ENCODE measurements around the gene AMMECR1. TPM values are rescaled to one million over a fixed set of nuclear protein-coding genes. Genes with fewer than 3 reads are reported as not detected.

The AMMECR1 gene
- total and polyA plus RNA-seq, 2 of the 8 experiments (the other 6 are each of a cell fraction or from before 2014, with no cell fraction given) = 10.2 to 21.2 TPM

DNA sequence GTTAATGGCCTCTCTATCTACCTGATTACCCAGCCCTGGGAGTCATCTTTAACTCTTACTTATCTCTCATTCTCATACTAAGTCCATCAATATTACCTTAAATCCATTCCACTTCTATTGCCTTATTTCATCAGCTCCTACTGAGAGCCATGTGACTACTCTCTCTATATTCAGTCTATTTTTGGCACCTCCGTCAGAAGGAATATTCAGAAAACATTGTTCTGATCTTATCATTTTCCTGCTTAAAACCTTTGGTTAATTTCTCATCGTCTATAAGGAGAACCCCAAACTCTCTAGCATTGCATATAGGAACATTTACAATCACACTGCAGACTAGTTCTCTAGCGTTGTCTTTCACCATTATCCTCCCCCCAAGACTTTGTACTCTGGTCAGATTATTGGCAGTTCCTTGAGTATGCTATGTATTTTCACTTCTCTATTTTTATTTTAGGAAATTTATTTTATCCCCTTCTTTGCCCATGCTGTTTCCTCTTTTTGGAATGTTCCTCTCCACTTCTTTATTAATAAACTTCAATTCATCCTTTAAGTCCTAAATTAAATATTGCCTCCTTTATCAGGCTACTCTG, 13.7 kb upstream of the AMMECR1 start:
- H3K4me1 ChIP-seq (replicated peaks in 1 of 4; ENCODE audit: control insufficient read depth in 3 of 4, insufficient read depth in 4 of 4, low read length in 3 of 4) = no peaks in the 10 kb centered on the region
- no peak overlapping the region for H2BK120ac ChIP-seq (replicated peaks; ENCODE audit: low read depth, low read length)
- WGBS, 2 experiments (ENCODE audit: extremely low coverage in 1 of 2, insufficient coverage in 1 of 2, insufficient read length in 1 of 2, insufficient replicate concordance in 2 of 2, low coverage in 1 of 2, low lambda C conversion rate in 2 of 2, missing lambda C conversion rate in 1 of 2) = 87% methylated on average over 3 of the region's 3 CpGs; no CpG with 5 or more reads in 1 of the 2 experiments
- no peak overlapping the region for H4K8ac ChIP-seq (ENCODE audit: extremely low read depth, insufficient read depth, low read length)
- H3K4me3 ChIP-seq (ENCODE audit: extremely low read depth in 1 of 4, insufficient read depth in 2 of 4, low read depth in 3 of 4, low read length in 4 of 4) = no peak overlapping the region
- H3K23ac ChIP-seq (ENCODE audit: insufficient read length) = no peak overlapping the region
- no peak overlapping the region for H3K9ac ChIP-seq (replicated peaks in 1 of 4; ENCODE audit: extremely low read depth in 1 of 4, low read depth in 3 of 4, low read length in 3 of 4)
- no peaks in the 10 kb centered on the region for H3K79me2 ChIP-seq (ENCODE audit: control insufficient read depth in 1 of 2, insufficient read depth in 2 of 2, low read length in 2 of 2)
- H3K18ac ChIP-seq (ENCODE audit: extremely low read depth, low read length) = no peak overlapping the region
- no peaks in the 10 kb centered on the region for H3K9me3 ChIP-seq (ENCODE audit: insufficient read depth in 2 of 2, low read depth in 1 of 2, low read length in 1 of 2)
- H3K4ac ChIP-seq (replicated peaks; ENCODE audit: insufficient read length, low read depth, low read length) = no peak overlapping the region
- H3K27me3 ChIP-seq (replicated peaks in 1 of 4; ENCODE audit: control insufficient read depth in 3 of 4, extremely low read depth in 1 of 4, insufficient read depth in 3 of 4, low read length in 3 of 4) = no peaks in the 10 kb centered on the region
- no peak for FAIRE-seq
- no peak overlapping the region for H3K4me2 ChIP-seq (ENCODE audit: insufficient read depth in 1 of 2, low read depth in 2 of 2, low read length in 2 of 2)
- no peaks in the 10 kb centered on the region for H3K23me2 ChIP-seq (ENCODE audit: low read depth, low read length)
- no peaks in the 10 kb centered on the region for H3K36me3 ChIP-seq (ENCODE audit: control insufficient read depth in 2 of 4, insufficient read depth in 4 of 4, low read length in 3 of 4)
- no peak for DNase-seq (ENCODE audit: low read depth in 1 of 2, low spot score in 2 of 2)
- H3K27ac ChIP-seq (ENCODE audit: low read depth, low read length) = no peak overlapping the region
- TF ChIP-seq GABPA (IDR thresholded peaks at IDR 0.05; ENCODE audit: borderline replicate concordance, insufficient read depth, low read length) (no peak), KDM1A (IDR thresholded peaks at IDR 0.05; ENCODE audit: borderline replicate concordance, low read length) (no peak)
- POLR2A ChIA-PET (ENCODE audit: partially characterized antibody) = no interaction called here
- H4K20me1 ChIP-seq (replicated peaks in 1 of 2; ENCODE audit: control insufficient read depth in 1 of 2, insufficient read depth in 2 of 2, low read length in 2 of 2) = no peaks in the 10 kb centered on the region
- CTCF ChIA-PET (ENCODE audit: partially characterized antibody) = no interaction called here
- H2AFZ ChIP-seq (ENCODE audit: low read length) = no peak overlapping the region
- no peak overlapping the region for H2BK20ac ChIP-seq (ENCODE audit: low read length)
- H2AK5ac ChIP-seq (ENCODE audit: low read depth, low read length) = no peak overlapping the region
- H4K91ac ChIP-seq (replicated peaks; ENCODE audit: insufficient read length, low read length) = no peak overlapping the region
- no peak overlapping the region for H2BK5ac ChIP-seq (ENCODE audit: low read depth, low read length)
- H3K56ac ChIP-seq (replicated peaks; ENCODE audit: insufficient read length, low read depth, low read length) = no peak overlapping the region
- H3K79me1 ChIP-seq (ENCODE audit: low read depth, low read length) = no peaks in the 10 kb centered on the region
- no peak overlapping the region for H2BK15ac ChIP-seq (ENCODE audit: low read length)
- H4K5ac ChIP-seq (ENCODE audit: insufficient read length, low read depth, low read length) = no peak overlapping the region
- no peak overlapping the region for H3K14ac ChIP-seq (ENCODE audit: insufficient read length)
- no peak overlapping the region for H2BK12ac ChIP-seq (ENCODE audit: low read depth, low read length)
